HEK293T (cell line): ENCODE data around the gene SLC6A17.

Experiments used
- FOXK2 ChIP-seq: fragments of 450-650 bp; IDR thresholded peaks from 2 replicates; pipeline ENCODE4 v1.6.1; 2016; ENCODE audit warnings: mild to moderate bottlenecking
- FOXM1 ChIP-seq: fragments of 450-650 bp; IDR thresholded peaks from 2 replicates; pipeline ENCODE4 v1.6.1; 2017; ENCODE audit warnings: mild to moderate bottlenecking, borderline replicate concordance
- L3MBTL2 ChIP-seq: fragments of 450-650 bp; conservative IDR thresholded peaks from 2 replicates; pipeline ENCODE4 v1.6.1; 2016; ENCODE audit warnings: mild to moderate bottlenecking

GRCh38 chr1:110190282-110190929, 40.1 kb downstream of the SLC6A17 start:
- TF ChIP-seq L3MBTL2 (no peak), FOXK2 (no peak), FOXM1 (no peak)
